OCI-LY1 (cell line): ENCODE data around the gene FNBP1.
"Not testable (repeated sequence)": the region's sequence is repeated elsewhere in the genome, so short reads cannot be mapped to it uniquely, and the experiment has no call there.

Experiments used
- H2AFZ ChIP-seq: fragments of 200-600 bp; sonication (generic), shearing (Covaris generic); 2 replicates; pipeline ENCODE4 v1.6.0; 2014; ENCODE audit warnings: antibody characterized with exemption, mild to moderate bottlenecking, low read length
- H3F3A ChIP-seq: fragments of 200-600 bp; sonication (generic), shearing (Covaris generic); 2 replicates; pipeline ENCODE4 v1.6.0; 2014; ENCODE audit warnings: mild to moderate bottlenecking, antibody characterized with exemption, low read length, moderate library complexity; ENCODE audit not compliant: insufficient read depth
- H3K27ac ChIP-seq: fragments of 200-600 bp; sonication (generic); 2 replicates; pipeline ENCODE4 v1.5.1; 2014; ENCODE audit warnings: low read length, mixed run types, mild to moderate bottlenecking, low read depth; ENCODE audit not compliant: poor library complexity, severe bottlenecking
- H3K27me3 ChIP-seq: fragments of 200-600 bp; sonication (generic); 2 replicates; pipeline ENCODE4 v1.6.0; 2014; ENCODE audit warnings: antibody characterized with exemption, mild to moderate bottlenecking, low read length, moderate library complexity; ENCODE audit not compliant: insufficient read depth
- H3K36me3 ChIP-seq: fragments of 200-600 bp; sonication (generic); 2 replicates; pipeline ENCODE4 v1.6.1; 2014; ENCODE audit warnings: mild to moderate bottlenecking, antibody characterized with exemption, low read length, moderate library complexity, mixed read lengths; ENCODE audit not compliant: insufficient read depth
- H3K4me1 ChIP-seq: fragments of 200-600 bp; sonication (generic); 2 replicates; pipeline ENCODE4 v1.5.1; 2014; ENCODE audit warnings: mild to moderate bottlenecking, low read length, moderate library complexity; ENCODE audit not compliant: insufficient read depth, severe bottlenecking
- H3K4me2 ChIP-seq: fragments of 200-600 bp; sonication (generic), shearing (Covaris generic); 2 replicates; pipeline ENCODE4 v1.6.1; 2014; ENCODE audit warnings: low read length
- H3K4me3 ChIP-seq: fragments of 200-600 bp; sonication (generic); 2 replicates; pipeline ENCODE4 v1.5.1; 2014; ENCODE audit warnings: low read length, low read depth, mild to moderate bottlenecking, mixed read lengths; ENCODE audit not compliant: poor library complexity, severe bottlenecking
- H3K79me2 ChIP-seq: fragments of 200-600 bp; shearing (Covaris generic); 2 replicates; pipeline ENCODE4 v1.6.1; 2016; ENCODE audit warnings: mixed run types, low read length, mixed read lengths; ENCODE audit not compliant: insufficient read depth
- H3K9ac ChIP-seq: fragments of 200-600 bp; sonication (generic), shearing (Covaris generic); 2 replicates; pipeline ENCODE4 v1.6.1; 2014; ENCODE audit warnings: mild to moderate bottlenecking, low read length, mixed read lengths
- H3K9me2 ChIP-seq: fragments of 200-600 bp; sonication (generic), shearing (Covaris generic); 2 replicates; pipeline ENCODE4 v1.6.1; 2014; ENCODE audit warnings: low read depth, mild to moderate bottlenecking, low read length, mixed read lengths
- H3K9me3 ChIP-seq: fragments of 200-600 bp; shearing (Covaris generic); 2 replicates; pipeline ENCODE4 v1.6.1; 2014; ENCODE audit warnings: low read length, mixed read lengths
- H4K20me1 ChIP-seq: fragments of 200-600 bp; sonication (generic), shearing (Covaris generic); 2 replicates; pipeline ENCODE4 v1.6.0; 2016; ENCODE audit warnings: mild to moderate bottlenecking, low read length; ENCODE audit not compliant: insufficient read depth
- EZH2 ChIP-seq: fragments of 200-600 bp; sonication (generic), shearing (Covaris generic); IDR thresholded peaks from 2 replicates; pipeline ENCODE4 v1.8.0; 2017; ENCODE audit warnings: borderline replicate concordance, mixed run types, mild to moderate bottlenecking, antibody characterized with exemption, low read length, moderate library complexity, mixed read lengths
- TF ChIP-seq, protein P1 (sequence below): fragments of 200-600 bp; sonication (generic), shearing (Covaris generic); IDR thresholded peaks from 2 replicates; pipeline ENCODE4 v1.5.1; 2017; ENCODE audit warnings: mild to moderate bottlenecking, antibody characterized with exemption, low read length, moderate library complexity, mixed read lengths

The FNBP1 gene

GRCh38 chr9:129996161-129996830, 46.7 kb downstream of the FNBP1 start:
- Histone ChIP-seq H3K79me2 (no peaks in the 10 kb centered on the region), H3F3A (no peaks in the 10 kb centered on the region), H3K27me3 (no peaks in the 10 kb centered on the region; the same call in 1 of the 2 replicates), H3K9me3 (no peaks in the 10 kb centered on the region), H3K36me3 (no peaks in the 10 kb centered on the region), H4K20me1 (no peaks in the 10 kb centered on the region), H3K4me2 (no peak overlapping the region), H3K4me3 (no peak overlapping the region), H3K27ac (no peak overlapping the region), H3K4me1 (peaks cover 13% of the 10 kb centered on the region), H3K9ac (no peak overlapping the region), H2AFZ (no peak overlapping the region), H3K9me2 (no peaks in the 10 kb centered on the region)
- TF ChIP-seq, protein P1, sequence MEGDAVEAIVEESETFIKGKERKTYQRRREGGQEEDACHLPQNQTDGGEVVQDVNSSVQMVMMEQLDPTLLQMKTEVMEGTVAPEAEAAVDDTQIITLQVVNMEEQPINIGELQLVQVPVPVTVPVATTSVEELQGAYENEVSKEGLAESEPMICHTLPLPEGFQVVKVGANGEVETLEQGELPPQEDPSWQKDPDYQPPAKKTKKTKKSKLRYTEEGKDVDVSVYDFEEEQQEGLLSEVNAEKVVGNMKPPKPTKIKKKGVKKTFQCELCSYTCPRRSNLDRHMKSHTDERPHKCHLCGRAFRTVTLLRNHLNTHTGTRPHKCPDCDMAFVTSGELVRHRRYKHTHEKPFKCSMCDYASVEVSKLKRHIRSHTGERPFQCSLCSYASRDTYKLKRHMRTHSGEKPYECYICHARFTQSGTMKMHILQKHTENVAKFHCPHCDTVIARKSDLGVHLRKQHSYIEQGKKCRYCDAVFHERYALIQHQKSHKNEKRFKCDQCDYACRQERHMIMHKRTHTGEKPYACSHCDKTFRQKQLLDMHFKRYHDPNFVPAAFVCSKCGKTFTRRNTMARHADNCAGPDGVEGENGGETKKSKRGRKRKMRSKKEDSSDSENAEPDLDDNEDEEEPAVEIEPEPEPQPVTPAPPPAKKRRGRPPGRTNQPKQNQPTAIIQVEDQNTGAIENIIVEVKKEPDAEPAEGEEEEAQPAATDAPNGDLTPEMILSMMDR = no peak
- no peak for TF ChIP-seq EZH2

- Histone ChIP-seq H3K79me2 (no peaks in the 10 kb centered on the region), H3K9ac (no peak overlapping the region), H3K27me3 (no peaks in the 10 kb centered on the region; the same call in 1 of the 2 replicates), H3K27ac (no peak overlapping the region), H3F3A (no peaks in the 10 kb centered on the region), H3K36me3 (no peaks in the 10 kb centered on the region), H4K20me1 (no peaks in the 10 kb centered on the region), H3K4me3 (no peak overlapping the region), H3K9me3 (no peaks in the 10 kb centered on the region), H3K4me2 (no peak overlapping the region), H3K9me2 (no peaks in the 10 kb centered on the region), H3K4me1 (peaks cover 17% of the 10 kb centered on the region), H2AFZ (no peak overlapping the region)
- TF ChIP-seq EZH2 = no peak
- TF ChIP-seq, protein P1 = no peak
Observed at GRCh38 chr9:129995409-129996160, 47.4 kb downstream of the FNBP1 start.

- H3K9me3 ChIP-seq = no peaks in the 10 kb centered on the region
- TF ChIP-seq, protein P1 = no peak
- no peak for TF ChIP-seq EZH2
- H2AFZ ChIP-seq = no peak overlapping the region
- no peaks in the 10 kb centered on the region for H4K20me1 ChIP-seq
- no peaks in the 10 kb centered on the region for H3F3A ChIP-seq
- H3K9me2 ChIP-seq = no peaks in the 10 kb centered on the region
- H3K36me3 ChIP-seq = no peaks in the 10 kb centered on the region
- H3K4me1 ChIP-seq = peaks cover 23% of the 10 kb centered on the region
- no peak overlapping the region for H3K4me2 ChIP-seq
- no peak overlapping the region for H3K9ac ChIP-seq
- H3K79me2 ChIP-seq = no peaks in the 10 kb centered on the region
- no peak overlapping the region for H3K27ac ChIP-seq
- H3K4me3 ChIP-seq = no peak overlapping the region
- H3K27me3 ChIP-seq = no peaks in the 10 kb centered on the region; the same call in 1 of the 2 replicates
Observed at GRCh38 chr9:129994882-129995281, 48.1 kb downstream of the FNBP1 start.

- H3K27me3 ChIP-seq, H3F3A ChIP-seq, H3K9me3 ChIP-seq, H3K4me3 ChIP-seq, H3K9me2 ChIP-seq, H4K20me1 ChIP-seq, H3K4me2 ChIP-seq, H3K79me2 ChIP-seq, H3K36me3 ChIP-seq, H3K9ac ChIP-seq, H3K27ac ChIP-seq, H2AFZ ChIP-seq: not testable (repeated sequence)
- H3K4me1 ChIP-seq = peaks cover 35% of the 10 kb centered on the region
Observed at GRCh38 chr9:129991139-129991538, 51.9 kb downstream of the FNBP1 start.
